Choroid plexus epithelial cell (primary cell): ENCODE data around the gene CELA3A.

ENCODE experiments used
- DNase-seq: peaks from one replicate; pipeline ENCODE4 v3.0.0-alpha.2; 2010; ENCODE audit warnings: low read depth
- H3K4me3 ChIP-seq: 2 replicates; pipeline ENCODE4 v1.5.1; 2011; ENCODE audit warnings: low read depth, mild to moderate bottlenecking, control low read depth, low read length, moderate library complexity
- CTCF ChIP-seq: conservative IDR thresholded peaks from 2 replicates; pipeline ENCODE4 v1.5.1; 2011; ENCODE audit warnings: low read depth, mild to moderate bottlenecking, control low read depth, inconsistent platforms, low read length, moderate library complexity

Gene CELA3A

GRCh38 chr1:22045604-22046228, 44.3 kb downstream of the CELA3A start:
- no peak for DNase-seq
- no peak for TF ChIP-seq CTCF
- H3K4me3 ChIP-seq: no peak overlapping the region

DNA sequence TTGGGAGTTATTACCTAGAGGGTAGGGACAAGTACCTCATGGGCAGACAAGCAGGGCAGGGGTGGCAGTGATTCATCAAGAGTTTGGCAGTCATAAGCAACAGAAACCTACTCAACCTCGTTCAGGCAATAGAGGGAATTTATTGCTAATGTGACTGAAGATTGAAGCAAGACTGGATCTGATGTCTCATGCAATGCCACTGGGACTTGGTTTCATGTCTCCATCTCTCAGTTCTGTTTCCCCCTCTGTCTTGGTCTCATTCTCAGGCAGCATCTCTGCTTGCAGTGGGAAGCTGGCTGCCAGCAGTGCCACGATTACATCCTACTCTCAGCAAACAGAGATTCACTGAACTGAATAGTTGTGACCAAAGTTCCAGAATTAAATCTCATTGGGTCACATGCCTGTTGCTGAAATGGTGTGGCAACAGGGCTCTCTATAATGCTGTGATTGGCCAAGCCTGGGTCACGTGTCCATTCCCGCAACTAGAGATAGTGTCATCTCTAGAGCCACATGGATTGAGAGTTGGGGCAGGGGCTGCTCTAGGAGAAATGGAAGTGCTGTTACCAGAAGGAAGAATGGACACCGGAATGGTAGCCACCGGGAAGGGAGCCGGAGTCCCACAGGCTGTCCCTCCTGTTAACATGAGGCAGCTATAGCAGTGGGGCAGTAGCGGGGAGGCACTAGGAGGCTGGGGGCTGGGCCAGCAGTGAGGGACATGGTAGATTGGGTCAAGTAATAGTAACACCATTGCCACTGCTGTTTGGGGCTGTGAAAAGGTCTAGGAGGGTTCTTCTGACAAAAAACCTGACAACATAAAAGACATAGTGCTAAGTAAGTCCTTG, 47.1 kb downstream of the CELA3A start:
- no peak for DNase-seq
- H3K4me3 ChIP-seq: no peak overlapping the region
- TF ChIP-seq CTCF: no peak

DNA sequence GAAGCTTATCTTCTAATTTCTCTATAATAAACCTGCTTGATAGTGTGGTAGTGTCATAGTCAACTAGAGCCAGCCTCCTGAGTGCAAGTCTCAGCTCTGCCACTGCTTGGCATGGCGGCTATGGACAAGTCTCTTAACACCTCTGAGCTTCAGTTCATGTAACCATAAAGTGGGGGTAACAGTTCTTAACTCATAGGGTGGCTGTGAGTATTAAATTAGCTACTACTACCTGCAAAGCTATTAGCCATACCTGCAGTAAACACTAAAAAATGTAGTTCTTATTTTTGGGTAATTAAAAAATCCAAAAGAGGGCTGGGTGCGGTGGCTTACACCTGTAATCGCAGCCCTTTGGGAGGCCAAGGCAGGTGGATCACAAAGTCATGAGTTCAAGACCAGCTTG, 48.9 kb downstream of the CELA3A start:
- no peak overlapping the region for H3K4me3 ChIP-seq
- no peak for DNase-seq
- no peak for TF ChIP-seq CTCF

DNA sequence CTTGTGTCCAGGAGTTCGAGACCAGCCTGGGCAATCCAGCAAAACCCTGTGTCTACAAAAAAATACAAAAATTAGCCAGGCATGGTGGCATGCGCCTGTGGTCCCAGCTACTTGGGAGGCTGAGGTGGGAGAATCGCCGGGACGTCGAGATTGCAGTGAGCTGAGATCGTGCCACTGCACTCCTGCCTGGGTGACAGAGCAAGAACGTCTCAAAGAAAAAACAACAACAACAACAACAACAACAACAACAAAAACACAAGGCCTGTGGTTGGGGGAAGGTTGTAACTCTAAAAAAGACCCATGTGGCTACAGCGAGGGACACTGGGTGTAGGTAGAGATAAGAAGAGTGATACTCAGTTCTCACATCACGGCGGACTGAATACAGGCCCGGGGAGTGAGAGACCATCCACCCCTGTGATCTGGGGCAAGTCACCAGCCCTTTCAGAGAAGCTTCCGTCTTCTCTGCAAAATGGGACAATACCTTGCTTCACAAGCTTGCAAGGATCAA, 50.2 kb downstream of the CELA3A start:
- no peak for TF ChIP-seq CTCF
- no peak for DNase-seq
- no peak overlapping the region for H3K4me3 ChIP-seq

DNA sequence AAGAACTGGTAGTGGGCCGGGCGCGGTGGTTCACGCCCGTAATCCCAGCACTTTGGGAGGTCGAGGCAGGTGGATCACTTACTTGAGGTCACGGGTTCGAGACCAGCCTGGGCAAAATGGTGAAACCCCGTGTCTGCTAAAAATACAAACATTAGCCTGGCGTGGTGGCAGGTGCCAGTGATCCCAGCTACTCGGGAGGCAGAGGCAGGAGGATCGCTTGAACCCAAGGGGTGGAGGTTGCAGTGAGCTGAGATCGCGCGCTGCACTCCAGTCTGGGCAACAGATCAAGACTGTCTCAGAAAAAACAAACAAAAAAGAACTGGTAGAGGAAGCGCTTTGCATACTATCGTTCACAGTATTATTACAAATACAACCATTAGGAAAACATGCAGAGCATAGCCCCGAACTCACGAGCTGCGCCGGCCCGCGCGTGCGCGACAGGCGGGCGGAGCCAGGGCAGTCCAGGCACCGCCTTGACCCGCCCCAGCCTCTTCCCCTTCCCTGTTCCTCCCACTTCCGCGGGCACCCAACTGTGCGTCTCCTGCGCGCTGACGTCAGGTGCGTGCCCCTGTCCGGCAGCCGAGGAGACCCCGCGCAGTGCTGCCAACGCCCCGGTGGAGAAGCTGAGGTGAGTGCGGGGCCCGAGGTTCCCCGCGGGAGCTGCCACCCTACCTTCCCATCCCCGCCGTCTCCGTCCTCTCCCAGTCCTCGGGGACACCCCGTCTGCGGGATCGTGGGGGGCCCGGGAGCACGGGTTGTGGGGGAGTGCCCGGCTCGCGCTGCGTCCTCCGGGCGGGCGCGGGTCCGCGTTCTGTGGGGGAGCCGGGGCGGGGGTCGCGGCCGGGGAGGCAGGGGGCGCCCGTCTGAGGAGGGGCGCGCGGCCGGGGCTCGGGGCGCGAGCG, 50.9 kb downstream of the CELA3A start, which contains the start of gene CDC42:
Gene CDC42, plus strand, starts transcription at position 595 of the 902 bp plus-strand sequence. CDS start 25,770 bp downstream, outside the sequence.
- peak; percentile 98 for DNase-seq
- H3K4me3 ChIP-seq: peak within 1 kb of the TSS; percentile 99
- no peak for TF ChIP-seq CTCF

DNA sequence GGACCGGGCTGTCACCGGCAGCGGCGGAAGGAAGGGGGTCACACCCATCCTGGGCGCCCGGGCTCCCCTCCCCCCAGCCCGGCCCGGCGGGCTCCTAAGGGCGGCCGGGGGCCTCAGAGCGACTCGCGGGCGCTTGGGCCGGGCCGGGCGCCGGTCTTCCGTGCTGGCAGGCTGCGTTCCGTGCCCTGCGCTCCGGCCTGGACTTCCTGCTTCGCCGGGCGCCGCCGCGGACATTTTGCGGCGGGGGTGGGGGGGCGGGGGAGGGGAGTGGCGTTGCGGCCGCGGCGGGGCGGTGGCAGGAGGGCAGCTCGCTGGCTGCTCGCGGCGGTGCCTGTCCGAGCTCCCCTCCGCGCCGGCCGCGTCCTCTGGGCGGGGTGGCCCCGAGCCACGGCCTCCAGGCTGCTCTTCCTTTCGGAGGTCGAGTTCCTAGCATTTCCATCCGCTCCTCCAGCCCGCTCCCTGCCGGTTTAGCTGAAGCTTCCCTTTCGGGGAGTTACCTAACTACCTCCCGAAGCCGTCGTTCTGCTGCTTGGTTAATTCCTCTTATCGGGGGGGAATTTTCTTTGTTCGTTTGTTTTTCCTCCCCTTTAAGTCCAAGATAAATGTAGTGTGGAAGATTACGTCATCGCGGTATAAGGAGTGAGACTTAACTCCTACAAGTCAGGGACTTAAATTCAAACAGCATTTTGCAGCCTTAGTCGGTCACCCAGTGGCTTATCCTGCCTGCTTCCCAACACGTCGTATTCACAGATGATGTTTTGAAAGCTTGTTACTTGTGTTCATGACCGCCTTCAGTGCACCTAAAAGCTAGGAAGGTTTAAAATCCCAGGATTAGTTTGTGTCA, 51.8 kb downstream of the CELA3A start:
- TF ChIP-seq CTCF: no peak
- peak; percentile 88 for DNase-seq
- peak overlapping the region; percentile 99 for H3K4me3 ChIP-seq
